ENCODE measurements around the gene CAB39.

- TF ChIP-seq EZH2 (IDR thresholded peaks at IDR 0.05; ENCODE audit: borderline replicate concordance, low read depth, low read length, severe bottlenecking) (no peak), POLR2A (IDR thresholded peaks at IDR 0.05; ENCODE audit: low read depth, low read length) (no peak), CTCF (IDR thresholded peaks at IDR 0.05; ENCODE audit: extremely low read depth in 1 of 2, insufficient read depth in 1 of 2, low read depth in 1 of 2, low read length in 2 of 2) (no peak), MAX (IDR thresholded peaks at IDR 0.05; ENCODE audit: insufficient read depth, insufficient read length) (no peak)
Observed at GRCh38 chr2:230825354-230825753, 112.7 kb downstream of the CAB39 start.

Measured in endothelial cell of umbilical vein (primary cell).